ENCODE data around the gene KBTBD2. TPM values are rescaled to one million over a fixed set of nuclear protein-coding genes. Genes with fewer than 3 reads are reported as not detected.
"Not testable (repeated sequence)": the region's sequence is repeated elsewhere in the genome, so short reads cannot be mapped to it uniquely, and the experiment has no call there.

The KBTBD2 gene
- polyA plus RNA-seq, 3 donors: 23.7 to 48.4 (median 33.9) TPM

DNA sequence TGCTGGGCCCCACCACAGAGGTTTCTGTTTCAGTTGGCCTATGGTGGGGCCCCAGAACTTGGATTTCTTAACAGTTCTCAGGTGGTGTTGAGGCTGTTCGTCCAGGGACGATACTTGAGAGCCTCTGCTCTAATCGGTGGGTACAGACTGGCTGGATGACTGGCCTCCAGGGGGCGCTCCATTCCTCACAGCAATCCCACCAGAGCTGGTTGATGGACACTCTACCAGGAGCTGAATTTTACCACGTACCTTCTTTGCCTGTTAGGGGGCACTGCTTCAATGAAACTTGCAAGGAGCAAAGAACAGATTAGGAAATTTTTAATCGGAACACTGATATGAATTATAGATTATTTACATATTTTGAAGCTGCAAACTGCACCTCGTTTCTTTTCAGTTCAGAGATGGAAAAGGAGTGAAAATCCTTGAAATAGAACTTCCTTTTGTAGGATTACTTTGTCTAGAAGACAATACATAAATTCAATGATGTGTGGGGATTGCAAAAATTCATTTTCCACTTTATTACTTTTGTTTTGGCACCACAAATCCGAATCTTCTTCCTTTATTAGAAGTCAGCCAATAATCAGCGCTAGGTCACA, 44.8 kb downstream of the KBTBD2 start:
- peaks cover 0 to 6% (median 0%) of the 10 kb centered on the region in 7 donors for H3K9me3 Mint-ChIP-seq
- peaks cover 0 to under 1% (median 0%) of the 10 kb centered on the region in 3 donors for H3K27me3 Mint-ChIP-seq (ENCODE audit: low read depth in 3 of 3)
- peak overlapping the region in 1 of 2 donors; percentile 63 for H3K4me3 Mint-ChIP-seq
- Histone ChIP-seq H3K9ac (ENCODE audit: insufficient read depth, low read length, poor library complexity, severe bottlenecking) (no peak overlapping the region), H3K27me3 (ENCODE audit: control insufficient read depth in 2 of 2, insufficient read depth in 2 of 2, low read length in 2 of 2) (no peaks in the 10 kb centered on the region), H3K4me3 (replicated peaks in 1 of 3; ENCODE audit: low read depth in 2 of 3, low read length in 3 of 3) (peak overlapping the region in 1 of 3 experiments; percentile 31), H4K20me1 (ENCODE audit: insufficient read depth, low read length) (no peaks in the 10 kb centered on the region), H3K79me2 (ENCODE audit: insufficient read depth, low read length) (no peaks in the 10 kb centered on the region), H3K4me1 (ENCODE audit: control insufficient read depth in 1 of 2, insufficient read depth in 2 of 2, low read length in 2 of 2) (peaks cover 0 to 3% of the 10 kb centered on the region in 2 donors), H3K36me3 (replicated peaks in 1 of 2; ENCODE audit: control insufficient read depth in 1 of 2, insufficient read depth in 2 of 2, low read length in 2 of 2) (no peaks in the 10 kb centered on the region), H3K4me2 (replicated peaks; ENCODE audit: extremely low read depth, low read length, poor library complexity, severe bottlenecking) (peak overlapping the region; percentile 57), H3K27ac (ENCODE audit: low read depth in 1 of 2, low read length in 2 of 2) (no peak overlapping the region), H3K9me3 (replicated peaks in 1 of 2; ENCODE audit: control insufficient read depth in 1 of 2, insufficient read depth in 1 of 2, low read length in 2 of 2) (no peaks in the 10 kb centered on the region), H2AFZ (ENCODE audit: insufficient read depth, low read depth, low read length, poor library complexity, severe bottlenecking) (peak overlapping the region; percentile 77)
- H3K27ac Mint-ChIP-seq: no peak overlapping the region
- intact Hi-C loops (cut with micrococcal nuclease): loop anchor here in 1 of 2 donors (5.0 kb wide), 1 partner anchor 96 kb away; no protein-coding TSS in a partner anchor
- DNase-seq: peak; percentile 65 to 80 (median 79)
- H3K36me3 Mint-ChIP-seq: no peaks in the 10 kb centered on the region
- WGBS (ENCODE audit: insufficient coverage): 0% methylated on average over 2 of the region's 9 CpGs
- TF ChIP-seq, protein P1, sequence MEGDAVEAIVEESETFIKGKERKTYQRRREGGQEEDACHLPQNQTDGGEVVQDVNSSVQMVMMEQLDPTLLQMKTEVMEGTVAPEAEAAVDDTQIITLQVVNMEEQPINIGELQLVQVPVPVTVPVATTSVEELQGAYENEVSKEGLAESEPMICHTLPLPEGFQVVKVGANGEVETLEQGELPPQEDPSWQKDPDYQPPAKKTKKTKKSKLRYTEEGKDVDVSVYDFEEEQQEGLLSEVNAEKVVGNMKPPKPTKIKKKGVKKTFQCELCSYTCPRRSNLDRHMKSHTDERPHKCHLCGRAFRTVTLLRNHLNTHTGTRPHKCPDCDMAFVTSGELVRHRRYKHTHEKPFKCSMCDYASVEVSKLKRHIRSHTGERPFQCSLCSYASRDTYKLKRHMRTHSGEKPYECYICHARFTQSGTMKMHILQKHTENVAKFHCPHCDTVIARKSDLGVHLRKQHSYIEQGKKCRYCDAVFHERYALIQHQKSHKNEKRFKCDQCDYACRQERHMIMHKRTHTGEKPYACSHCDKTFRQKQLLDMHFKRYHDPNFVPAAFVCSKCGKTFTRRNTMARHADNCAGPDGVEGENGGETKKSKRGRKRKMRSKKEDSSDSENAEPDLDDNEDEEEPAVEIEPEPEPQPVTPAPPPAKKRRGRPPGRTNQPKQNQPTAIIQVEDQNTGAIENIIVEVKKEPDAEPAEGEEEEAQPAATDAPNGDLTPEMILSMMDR (IDR thresholded peaks at IDR 0.05): peak; percentile 92
- peaks cover 9% of the 10 kb centered on the region for H3K4me1 Mint-ChIP-seq

DNA sequence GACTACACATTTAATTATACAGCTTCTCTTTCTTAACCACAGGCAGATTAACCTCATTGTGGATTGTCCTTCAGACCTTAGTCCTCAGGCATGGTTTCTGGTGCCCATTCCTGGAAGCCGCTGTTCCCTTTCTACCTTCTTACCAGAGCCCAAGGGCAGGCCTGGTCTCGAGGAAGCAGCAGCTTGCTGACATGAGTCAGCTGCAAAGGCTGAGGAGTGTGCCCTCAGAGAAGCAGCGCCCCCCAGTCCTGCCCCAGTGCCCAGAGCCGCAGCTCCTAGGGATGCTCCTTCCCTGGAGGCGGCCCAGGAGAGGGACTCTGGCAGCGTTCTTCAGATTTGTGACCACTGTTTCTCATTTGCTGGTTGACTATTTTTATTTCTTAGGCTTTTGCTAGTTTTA, 46.8 kb downstream of the KBTBD2 start:
- H3K9me3 Mint-ChIP-seq; H3K27ac Mint-ChIP-seq; H4K20me1 ChIP-seq (ENCODE audit: insufficient read depth, low read length); H3K27me3 ChIP-seq (ENCODE audit: control insufficient read depth in 2 of 2, insufficient read depth in 2 of 2, low read length in 2 of 2); H3K9me3 ChIP-seq (replicated peaks in 1 of 2; ENCODE audit: control insufficient read depth in 1 of 2, insufficient read depth in 1 of 2, low read length in 2 of 2); H3K4me3 ChIP-seq (replicated peaks in 1 of 3; ENCODE audit: low read depth in 2 of 3, low read length in 3 of 3); H3K27me3 Mint-ChIP-seq (ENCODE audit: low read depth in 3 of 3); DNase-seq; H3K4me3 Mint-ChIP-seq; H3K36me3 Mint-ChIP-seq; H3K36me3 ChIP-seq (replicated peaks in 1 of 2; ENCODE audit: control insufficient read depth in 1 of 2, insufficient read depth in 2 of 2, low read length in 2 of 2); H3K27ac ChIP-seq (ENCODE audit: low read depth in 1 of 2, low read length in 2 of 2); H3K9ac ChIP-seq (ENCODE audit: insufficient read depth, low read length, poor library complexity, severe bottlenecking); H3K4me2 ChIP-seq (replicated peaks; ENCODE audit: extremely low read depth, low read length, poor library complexity, severe bottlenecking); H3K4me1 ChIP-seq (ENCODE audit: control insufficient read depth in 1 of 2, insufficient read depth in 2 of 2, low read length in 2 of 2); H3K79me2 ChIP-seq (ENCODE audit: insufficient read depth, low read length); H2AFZ ChIP-seq (ENCODE audit: insufficient read depth, low read depth, low read length, poor library complexity, severe bottlenecking): not testable (repeated sequence)
- intact Hi-C loops (cut with micrococcal nuclease): loop anchor here in 1 of 2 donors (5.0 kb wide), 1 partner anchor 98 kb away; no protein-coding TSS in a partner anchor
- WGBS (ENCODE audit: insufficient coverage): 96% methylated on average over 3 of the region's 6 CpGs
- peaks cover 11% of the 10 kb centered on the region for H3K4me1 Mint-ChIP-seq

DNA sequence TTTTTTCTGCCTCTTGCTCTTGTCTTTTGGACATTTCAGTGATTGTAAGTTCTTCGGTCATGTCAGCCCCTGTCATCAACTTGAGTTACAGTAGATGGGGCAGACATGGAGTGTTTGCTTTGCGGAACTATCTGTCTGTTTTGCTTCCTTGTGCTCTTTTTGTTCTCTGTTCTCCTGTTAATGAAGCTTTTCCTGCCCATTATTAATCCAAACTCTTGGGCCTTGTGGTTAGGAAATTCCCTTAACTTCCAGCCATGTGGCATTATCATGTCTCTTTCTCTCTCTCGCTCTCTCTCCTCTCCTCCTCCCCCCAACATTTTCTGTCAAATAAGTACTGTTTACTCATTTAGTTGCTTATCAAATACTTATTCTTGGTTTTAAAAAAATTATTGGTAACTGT, 47.8 kb downstream of the KBTBD2 start:
- H3K27ac ChIP-seq (ENCODE audit: low read depth in 1 of 2, low read length in 2 of 2); H3K79me2 ChIP-seq (ENCODE audit: insufficient read depth, low read length); H3K36me3 Mint-ChIP-seq; intact Hi-C loops (cut with micrococcal nuclease); H3K9me3 ChIP-seq (replicated peaks in 1 of 2; ENCODE audit: control insufficient read depth in 1 of 2, insufficient read depth in 1 of 2, low read length in 2 of 2); H3K4me1 ChIP-seq (ENCODE audit: control insufficient read depth in 1 of 2, insufficient read depth in 2 of 2, low read length in 2 of 2); H3K27me3 Mint-ChIP-seq (ENCODE audit: low read depth in 3 of 3); DNase-seq; H2AFZ ChIP-seq (ENCODE audit: insufficient read depth, low read depth, low read length, poor library complexity, severe bottlenecking); H3K4me2 ChIP-seq (replicated peaks; ENCODE audit: extremely low read depth, low read length, poor library complexity, severe bottlenecking); H3K4me3 ChIP-seq (replicated peaks in 1 of 3; ENCODE audit: low read depth in 2 of 3, low read length in 3 of 3); H3K27me3 ChIP-seq (ENCODE audit: control insufficient read depth in 2 of 2, insufficient read depth in 2 of 2, low read length in 2 of 2); H3K9me3 Mint-ChIP-seq; H3K4me3 Mint-ChIP-seq; H3K27ac Mint-ChIP-seq; H3K36me3 ChIP-seq (replicated peaks in 1 of 2; ENCODE audit: control insufficient read depth in 1 of 2, insufficient read depth in 2 of 2, low read length in 2 of 2); H4K20me1 ChIP-seq (ENCODE audit: insufficient read depth, low read length); H3K9ac ChIP-seq (ENCODE audit: insufficient read depth, low read length, poor library complexity, severe bottlenecking): not testable (repeated sequence)
- no CpG with 5 or more reads among the region's 3 CpGs for WGBS (ENCODE audit: insufficient coverage)
- H3K4me1 Mint-ChIP-seq: peaks cover 11% of the 10 kb centered on the region

DNA sequence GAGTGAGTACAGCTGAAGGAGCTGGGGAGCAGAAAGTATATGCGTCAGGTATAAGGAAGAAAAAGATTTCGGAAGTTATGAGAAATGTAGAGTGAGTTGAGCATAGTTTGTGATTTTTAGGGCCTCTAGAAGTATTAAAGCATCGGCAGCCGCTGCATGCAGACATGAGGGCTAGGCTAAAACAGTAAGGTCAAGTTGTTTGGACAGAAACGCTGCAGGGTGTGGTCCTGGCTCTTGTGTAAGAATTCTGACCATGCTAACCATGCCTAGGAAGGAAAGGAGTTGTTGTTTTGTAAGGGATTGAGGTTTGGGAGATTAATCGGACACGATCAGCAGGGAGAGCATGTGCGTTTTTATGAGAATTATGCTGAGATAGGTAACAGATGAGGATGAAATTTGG, 51.7 kb downstream of the KBTBD2 start:
- H3K9ac ChIP-seq (ENCODE audit: insufficient read depth, low read length, poor library complexity, severe bottlenecking); H3K27ac ChIP-seq (ENCODE audit: low read depth in 1 of 2, low read length in 2 of 2); H3K4me2 ChIP-seq (replicated peaks; ENCODE audit: extremely low read depth, low read length, poor library complexity, severe bottlenecking); H3K27me3 Mint-ChIP-seq (ENCODE audit: low read depth in 3 of 3); H3K9me3 ChIP-seq (replicated peaks in 1 of 2; ENCODE audit: control insufficient read depth in 1 of 2, insufficient read depth in 1 of 2, low read length in 2 of 2); H2AFZ ChIP-seq (ENCODE audit: insufficient read depth, low read depth, low read length, poor library complexity, severe bottlenecking); intact Hi-C loops (cut with micrococcal nuclease); H3K9me3 Mint-ChIP-seq; H3K4me3 ChIP-seq (replicated peaks in 1 of 3; ENCODE audit: low read depth in 2 of 3, low read length in 3 of 3); H3K4me1 Mint-ChIP-seq; H3K4me1 ChIP-seq (ENCODE audit: control insufficient read depth in 1 of 2, insufficient read depth in 2 of 2, low read length in 2 of 2); H3K27me3 ChIP-seq (ENCODE audit: control insufficient read depth in 2 of 2, insufficient read depth in 2 of 2, low read length in 2 of 2); H4K20me1 ChIP-seq (ENCODE audit: insufficient read depth, low read length); H3K4me3 Mint-ChIP-seq; H3K36me3 Mint-ChIP-seq; DNase-seq; H3K79me2 ChIP-seq (ENCODE audit: insufficient read depth, low read length); H3K27ac Mint-ChIP-seq; H3K36me3 ChIP-seq (replicated peaks in 1 of 2; ENCODE audit: control insufficient read depth in 1 of 2, insufficient read depth in 2 of 2, low read length in 2 of 2): not testable (repeated sequence)
- 85% methylated on average over 5 of the region's 8 CpGs for WGBS (ENCODE audit: insufficient coverage)
